ENCODE measurements around the gene PTPRA. TPM values are rescaled to one million over a fixed set of nuclear protein-coding genes. Genes with fewer than 3 reads are reported as not detected.

The PTPRA gene
- total and polyA plus RNA-seq, 2 of the 13 experiments (the other 11 are each of a cell fraction or from before 2014, with no cell fraction given): 47.2 to 127 TPM

DNA sequence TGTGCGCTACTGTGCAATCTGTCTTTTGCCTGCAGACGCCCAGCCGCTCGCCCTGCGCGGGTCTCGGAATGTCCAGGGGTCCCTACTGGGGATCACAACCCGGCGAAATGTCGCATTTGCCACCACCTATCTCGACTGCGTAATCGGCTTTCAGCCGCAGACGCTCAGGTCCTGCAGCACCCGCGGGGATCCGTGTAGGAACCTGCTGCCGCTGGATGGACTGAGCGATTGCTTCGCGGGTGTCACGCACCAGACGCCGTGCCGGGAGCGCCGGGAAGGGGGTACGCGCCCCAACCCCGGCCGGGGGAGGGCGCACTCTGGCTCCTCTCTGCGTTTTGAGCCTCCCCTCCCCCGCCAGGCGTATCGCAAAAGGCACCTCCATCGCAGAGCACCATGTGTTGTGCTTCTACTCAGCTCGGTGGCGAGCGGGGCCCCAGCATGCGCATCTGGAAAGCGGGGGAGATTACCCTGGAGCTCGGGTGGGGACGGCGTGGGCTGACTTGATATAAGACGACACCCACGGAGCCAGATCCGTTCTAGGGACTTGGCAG, 747 bp upstream of the PTPRA start (continued):
- TF ChIP-seq CREM (IDR thresholded peaks at IDR 0.05) (no peak), CREM (CRISPR knock-in tag; IDR thresholded peaks at IDR 0.05) (no peak), ZFP36L1 (CRISPR knock-in tag; IDR thresholded peaks at IDR 0.05) (no peak), ZNF782 (CRISPR knock-in tag; IDR thresholded peaks at IDR 0.05; ENCODE audit: borderline replicate concordance) (no peak; the same call in 1 of the 2 replicates), ZNF740 (CRISPR knock-in tag; IDR thresholded peaks at IDR 0.05) (peak; percentile 74; the same call in 1 of the 2 replicates), BCL3 (CRISPR knock-in tag; IDR thresholded peaks at IDR 0.05) (0 out of 2 replicates have a peak, but pooled peaks have one; percentile 50), TCF7 (IDR thresholded peaks at IDR 0.05; ENCODE audit: low read depth) (no peak; the same call in 1 of the 2 replicates), KDM6A (CRISPR knock-in tag; IDR thresholded peaks at IDR 0.05; ENCODE audit: low read depth) (no peak), PATZ1 (CRISPR knock-in tag; IDR thresholded peaks at IDR 0.05) (peak; percentile 35; the same call in 1 of the 2 replicates), EZH2 (conservative IDR thresholded peaks at IDR 0.05; ENCODE audit: low read depth, low read length) (no peak), ZC3H13 (CRISPR knock-in tag; IDR thresholded peaks at IDR 0.05) (no peak), ZNF468 (CRISPR knock-in tag; IDR thresholded peaks at IDR 0.05) (no peak), TAF1 (CRISPR knock-in tag; IDR thresholded peaks at IDR 0.05) (no peak; the same call in 1 of the 2 replicates), ZNF501 (CRISPR knock-in tag; IDR thresholded peaks at IDR 0.05) (peak; percentile 19; the same call in 1 of the 2 replicates), NFE2L2 (IDR thresholded peaks at IDR 0.05; ENCODE audit: low read length) (no peak), THYN1 (CRISPR knock-in tag; IDR thresholded peaks at IDR 0.05; ENCODE audit: borderline replicate concordance, low read depth) (no peak), CCAR2 (optimal IDR thresholded peaks at IDR 0.05; ENCODE audit: low read depth, low read length) (no peak), HIC2 (CRISPR knock-in tag; IDR thresholded peaks at IDR 0.05; ENCODE audit: low read depth) (peak; percentile 32; the same call in 1 of the 2 replicates), DMTF1 (CRISPR knock-in tag; IDR thresholded peaks at IDR 0.05) (no peak), SALL2 (CRISPR knock-in tag; IDR thresholded peaks at IDR 0.05) (peak; percentile 93), NAIF1 (CRISPR knock-in tag; IDR thresholded peaks at IDR 0.05; ENCODE audit: borderline replicate concordance) (0 out of 2 replicates have a peak, but pooled peaks have one; percentile 66), ZNF274 (CRISPR knock-in tag; IDR thresholded peaks at IDR 0.05) (0 out of 2 replicates have a peak, but pooled peaks have one; percentile 13), HMG20B (CRISPR knock-in tag; conservative IDR thresholded peaks at IDR 0.05) (no peak), ZNF605 (CRISPR knock-in tag; IDR thresholded peaks at IDR 0.05) (no peak)
